ENCODE results near the gene LDLR. TPM values are rescaled to one million over a fixed set of nuclear protein-coding genes. Genes with fewer than 3 reads are reported as not detected.

LDLR gene
- total RNA-seq, 6 donors from 2014 or later = 204 to 493 (median 234) TPM

DNA sequence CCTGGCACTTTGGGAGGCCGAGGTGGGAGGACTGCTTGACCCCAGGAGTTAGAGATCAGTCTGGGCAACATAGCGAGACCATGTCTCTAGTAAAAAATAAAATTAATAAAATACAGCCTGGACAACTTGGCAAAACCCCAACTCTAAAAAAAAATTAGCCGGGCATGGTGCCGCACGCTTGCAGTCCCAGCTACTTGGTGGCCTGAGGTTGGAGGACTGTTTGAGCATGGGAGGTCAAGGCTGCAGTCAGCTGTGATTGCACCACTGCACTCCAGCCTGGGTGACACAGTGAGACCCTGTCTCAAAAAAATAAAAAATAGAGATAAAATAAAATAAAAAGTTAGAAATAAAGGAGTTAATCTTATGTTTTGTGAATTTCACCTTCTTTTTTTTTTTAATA lies 81.9 kb downstream of the LDLR start:
- Histone ChIP-seq H3K4me3 (no peak overlapping the region), H3K4me1 (peaks cover 0 to 3% (median 0%) of the 10 kb centered on the region in 4 donors), H3K27me3 (no peaks in the 10 kb centered on the region), H3K9me3 (no peaks in the 10 kb centered on the region), H3K36me3 (peaks cover 14 to 94% (median 73%) of the 10 kb centered on the region in 4 donors), H3K27ac (peak overlapping the region in 1 of 4 donors; percentile 21)
- no peak for ATAC-seq (ENCODE audit: low FRiP score in 2 of 2)
- WGBS, 2 donors = 82 to 85% methylated on average over 5 of the region's 5 CpGs
- TF ChIP-seq, protein P1, sequence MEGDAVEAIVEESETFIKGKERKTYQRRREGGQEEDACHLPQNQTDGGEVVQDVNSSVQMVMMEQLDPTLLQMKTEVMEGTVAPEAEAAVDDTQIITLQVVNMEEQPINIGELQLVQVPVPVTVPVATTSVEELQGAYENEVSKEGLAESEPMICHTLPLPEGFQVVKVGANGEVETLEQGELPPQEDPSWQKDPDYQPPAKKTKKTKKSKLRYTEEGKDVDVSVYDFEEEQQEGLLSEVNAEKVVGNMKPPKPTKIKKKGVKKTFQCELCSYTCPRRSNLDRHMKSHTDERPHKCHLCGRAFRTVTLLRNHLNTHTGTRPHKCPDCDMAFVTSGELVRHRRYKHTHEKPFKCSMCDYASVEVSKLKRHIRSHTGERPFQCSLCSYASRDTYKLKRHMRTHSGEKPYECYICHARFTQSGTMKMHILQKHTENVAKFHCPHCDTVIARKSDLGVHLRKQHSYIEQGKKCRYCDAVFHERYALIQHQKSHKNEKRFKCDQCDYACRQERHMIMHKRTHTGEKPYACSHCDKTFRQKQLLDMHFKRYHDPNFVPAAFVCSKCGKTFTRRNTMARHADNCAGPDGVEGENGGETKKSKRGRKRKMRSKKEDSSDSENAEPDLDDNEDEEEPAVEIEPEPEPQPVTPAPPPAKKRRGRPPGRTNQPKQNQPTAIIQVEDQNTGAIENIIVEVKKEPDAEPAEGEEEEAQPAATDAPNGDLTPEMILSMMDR (IDR thresholded peaks at IDR 0.05) = no peak
- TF ChIP-seq POLR2A (IDR thresholded peaks at IDR 0.05) = no peak
- TF ChIP-seq POLR2AphosphoS5 (IDR thresholded peaks at IDR 0.05) = no peak
- no peak for TF ChIP-seq EP300 (IDR thresholded peaks at IDR 0.05)
- DNase-seq = no peak

- H3K27ac ChIP-seq = peak overlapping the region in 2 of 4 donors; percentile 4 to 32
Measured at GRCh38 chr19:11172576-11172975, 83.3 kb downstream of the LDLR start.

GRCh38 chr19:11173516-11174155 lies 84.4 kb downstream of the LDLR start:
- ATAC-seq (ENCODE audit: low FRiP score in 2 of 2) (no peak), DNase-seq (no peak)
- no peak for TF ChIP-seq EP300 (IDR thresholded peaks at IDR 0.05)
- TF ChIP-seq POLR2A (IDR thresholded peaks at IDR 0.05) = no peak
- TF ChIP-seq, protein P1 (IDR thresholded peaks at IDR 0.05) = no peak
- no peak for TF ChIP-seq POLR2AphosphoS5 (IDR thresholded peaks at IDR 0.05)
- Histone ChIP-seq H3K4me3 (no peak overlapping the region), H3K36me3 (peaks cover 23 to 95% (median 79%) of the 10 kb centered on the region in 4 donors), H3K4me1 (no peaks in the 10 kb centered on the region), H3K27me3 (no peaks in the 10 kb centered on the region), H3K9me3 (no peaks in the 10 kb centered on the region), H3K27ac (no peak overlapping the region)
- 83 to 85% methylated on average over 8 of the region's 8 CpGs for WGBS, 2 donors

More at GRCh38 chr19:11172576-11172975, 83.3 kb downstream of the LDLR start:
- TF ChIP-seq POLR2AphosphoS5 (IDR thresholded peaks at IDR 0.05) = no peak
- TF ChIP-seq EP300 (IDR thresholded peaks at IDR 0.05) = no peak
- TF ChIP-seq, protein P1 (IDR thresholded peaks at IDR 0.05) = no peak
- no peak for TF ChIP-seq POLR2A (IDR thresholded peaks at IDR 0.05)
- no peak for DNase-seq
- 92% methylated on average over 2 to 6 of the region's 6 CpGs for WGBS, 2 donors
- Histone ChIP-seq H3K9me3 (no peaks in the 10 kb centered on the region), H3K27me3 (no peaks in the 10 kb centered on the region), H3K4me1 (no peaks in the 10 kb centered on the region), H3K36me3 (peaks cover 17 to 95% (median 75%) of the 10 kb centered on the region in 4 donors), H3K4me3 (no peak overlapping the region)
- ATAC-seq (ENCODE audit: low FRiP score in 2 of 2) = no peak

GRCh38 chr19:11174336-11174735 lies 85.1 kb downstream of the LDLR start:
- 94 to 98% methylated on average over 17 to 20 of the region's 27 CpGs for WGBS, 2 donors
- peak in 1 of 2 donors; percentile 74 for DNase-seq
- ATAC-seq (ENCODE audit: low FRiP score in 2 of 2) = no peak
- no peaks in the 10 kb centered on the region for H3K27me3 ChIP-seq
- H3K9me3 ChIP-seq = no peaks in the 10 kb centered on the region
- TF ChIP-seq, protein P1 (IDR thresholded peaks at IDR 0.05) = no peak
- TF ChIP-seq POLR2A (IDR thresholded peaks at IDR 0.05) = no peak
- no peak for TF ChIP-seq POLR2AphosphoS5 (IDR thresholded peaks at IDR 0.05)
- no peak overlapping the region for H3K27ac ChIP-seq
- no peak overlapping the region for H3K4me3 ChIP-seq
- peaks cover 23 to 92% (median 73%) of the 10 kb centered on the region in 4 donors for H3K36me3 ChIP-seq
- H3K4me1 ChIP-seq = peaks cover 0 to 3% (median 0%) of the 10 kb centered on the region in 4 donors

- ATAC-seq (ENCODE audit: low FRiP score in 2 of 2) (no peak), DNase-seq (no peak)
- Histone ChIP-seq H3K4me3 (no peak overlapping the region), H3K27me3 (no peaks in the 10 kb centered on the region), H3K36me3 (peaks cover 23 to 76% (median 61%) of the 10 kb centered on the region in 4 donors), H3K27ac (no peak overlapping the region), H3K9me3 (no peaks in the 10 kb centered on the region), H3K4me1 (peaks cover 6 to 17% (median 13%) of the 10 kb centered on the region in 4 donors)
- TF ChIP-seq, protein P1 (IDR thresholded peaks at IDR 0.05) = no peak
- TF ChIP-seq EP300 (IDR thresholded peaks at IDR 0.05) (no peak), POLR2A (IDR thresholded peaks at IDR 0.05) (no peak), POLR2AphosphoS5 (IDR thresholded peaks at IDR 0.05) (no peak)
- WGBS, 2 donors = 87 to 92% methylated on average over 7 of the region's 7 CpGs
Measured at GRCh38 chr19:11175920-11176319, 86.7 kb downstream of the LDLR start.

All from upper lobe of left lung (tissue), 6 donors.